SK-N-SH treated with all-trans-retinoic acid at 6 μM for 48 hours (cell line): ENCODE data around the gene EYA4.

Experiments used
- ARNTL ChIP-seq: fragments of 450-650 bp; formaldehyde crosslinking; IDR thresholded peaks from 2 replicates; pipeline ENCODE4 v1.5.0; 2020; ENCODE audit warnings: low read depth, mild to moderate bottlenecking, moderate library complexity, borderline replicate concordance
- ESRRG ChIP-seq: fragments of 250-450 bp; sonication (Bioruptor Pico); IDR thresholded peaks from 2 replicates; pipeline ENCODE4 v1.6.1; 2021; ENCODE audit warnings: mild to moderate bottlenecking
- ISL1 ChIP-seq: fragments of 250-450 bp; sonication (Bioruptor Pico); IDR thresholded peaks from 2 replicates; pipeline ENCODE4 v2.1.2; 2022; ENCODE audit warnings: mild to moderate bottlenecking, moderate library complexity
- RARB ChIP-seq: fragments of 250-450 bp; sonication (Bioruptor Pico); IDR thresholded peaks from 2 replicates; pipeline ENCODE4 v1.8.0; 2021; ENCODE audit warnings: mild to moderate bottlenecking, moderate library complexity
- TOX ChIP-seq: fragments of 250-450 bp; sonication (Bioruptor Pico); IDR thresholded peaks from 2 replicates; pipeline ENCODE4 v1.8.0; 2021; ENCODE audit warnings: mild to moderate bottlenecking, moderate library complexity, borderline replicate concordance
- ZC3H10 ChIP-seq: fragments of 250-450 bp; sonication (Bioruptor Pico); IDR thresholded peaks from 2 replicates; pipeline ENCODE4 v1.5.1; 2021; ENCODE audit warnings: mild to moderate bottlenecking, moderate library complexity
- ZFP3 ChIP-seq: fragments of 250-450 bp; sonication (Bioruptor Pico); IDR thresholded peaks from 2 replicates; pipeline ENCODE4 v1.5.0; 2020; ENCODE audit warnings: mild to moderate bottlenecking, moderate library complexity
- ZFP30 ChIP-seq: fragments of 450-650 bp; formaldehyde crosslinking; IDR thresholded peaks from 2 replicates; pipeline ENCODE4 v1.5.0; 2022; ENCODE audit warnings: mild to moderate bottlenecking, moderate library complexity
- ZNF8 ChIP-seq: fragments of 450-650 bp; formaldehyde crosslinking; IDR thresholded peaks from 2 replicates; pipeline ENCODE4 v1.5.0; 2020; ENCODE audit warnings: mild to moderate bottlenecking, moderate library complexity
- TF ChIP-seq, protein P1 (sequence below): fragments of 250-450 bp; sonication (Bioruptor Pico); IDR thresholded peaks from 2 replicates; pipeline ENCODE4 v1.5.1; 2020; ENCODE audit warnings: low read depth, mild to moderate bottlenecking, moderate library complexity
- TF ChIP-seq, protein P2 (sequence below): fragments of 250-450 bp; sonication (Bioruptor Pico); IDR thresholded peaks from 2 replicates; pipeline ENCODE4 v1.8.0; 2020; ENCODE audit warnings: mild to moderate bottlenecking, moderate library complexity, borderline replicate concordance
- TF ChIP-seq, protein P3 (sequence below): fragments of 250-450 bp; sonication (Bioruptor Pico); IDR thresholded peaks from 2 replicates; pipeline ENCODE4 v1.5.0; 2020; ENCODE audit warnings: mild to moderate bottlenecking, moderate library complexity

DNA sequence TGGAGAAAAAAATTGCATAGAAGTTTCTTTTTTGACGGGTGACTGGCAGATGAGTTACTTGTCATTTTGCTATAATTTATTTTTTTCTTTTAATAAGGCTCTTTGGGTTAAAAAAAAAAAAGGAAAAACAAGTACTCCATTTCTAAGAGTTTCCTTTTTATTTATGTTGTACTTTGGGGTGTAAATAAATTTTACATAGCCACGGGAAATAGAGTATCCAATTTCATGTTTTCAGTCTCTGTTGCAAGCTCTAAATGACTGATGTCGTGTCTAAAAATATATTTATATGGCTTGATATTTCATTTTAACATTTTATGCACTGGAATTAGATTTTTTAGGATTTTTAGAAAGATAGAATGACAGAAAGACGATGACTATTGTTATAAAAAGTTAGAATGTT lies 3.4 kb downstream of the EYA4 start:
- TF ChIP-seq RARB (CRISPR knock-in tag) (no peak), ISL1 (CRISPR knock-in tag) (no peak), ZFP30 (no peak), TOX (CRISPR knock-in tag) (no peak), ZNF8 (CRISPR knock-in tag) (no peak), ARNTL (CRISPR knock-in tag) (no peak), ZFP3 (CRISPR knock-in tag) (no peak), ZC3H10 (no peak), ESRRG (no peak)
- TF ChIP-seq, protein P1, sequence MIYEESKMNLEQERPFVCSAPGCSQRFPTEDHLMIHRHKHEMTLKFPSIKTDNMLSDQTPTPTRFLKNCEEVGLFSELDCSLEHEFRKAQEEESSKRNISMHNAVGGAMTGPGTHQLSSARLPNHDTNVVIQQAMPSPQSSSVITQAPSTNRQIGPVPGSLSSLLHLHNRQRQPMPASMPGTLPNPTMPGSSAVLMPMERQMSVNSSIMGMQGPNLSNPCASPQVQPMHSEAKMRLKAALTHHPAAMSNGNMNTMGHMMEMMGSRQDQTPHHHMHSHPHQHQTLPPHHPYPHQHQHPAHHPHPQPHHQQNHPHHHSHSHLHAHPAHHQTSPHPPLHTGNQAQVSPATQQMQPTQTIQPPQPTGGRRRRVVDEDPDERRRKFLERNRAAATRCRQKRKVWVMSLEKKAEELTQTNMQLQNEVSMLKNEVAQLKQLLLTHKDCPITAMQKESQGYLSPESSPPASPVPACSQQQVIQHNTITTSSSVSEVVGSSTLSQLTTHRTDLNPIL (CRISPR knock-in tag) = no peak
- TF ChIP-seq, protein P2, sequence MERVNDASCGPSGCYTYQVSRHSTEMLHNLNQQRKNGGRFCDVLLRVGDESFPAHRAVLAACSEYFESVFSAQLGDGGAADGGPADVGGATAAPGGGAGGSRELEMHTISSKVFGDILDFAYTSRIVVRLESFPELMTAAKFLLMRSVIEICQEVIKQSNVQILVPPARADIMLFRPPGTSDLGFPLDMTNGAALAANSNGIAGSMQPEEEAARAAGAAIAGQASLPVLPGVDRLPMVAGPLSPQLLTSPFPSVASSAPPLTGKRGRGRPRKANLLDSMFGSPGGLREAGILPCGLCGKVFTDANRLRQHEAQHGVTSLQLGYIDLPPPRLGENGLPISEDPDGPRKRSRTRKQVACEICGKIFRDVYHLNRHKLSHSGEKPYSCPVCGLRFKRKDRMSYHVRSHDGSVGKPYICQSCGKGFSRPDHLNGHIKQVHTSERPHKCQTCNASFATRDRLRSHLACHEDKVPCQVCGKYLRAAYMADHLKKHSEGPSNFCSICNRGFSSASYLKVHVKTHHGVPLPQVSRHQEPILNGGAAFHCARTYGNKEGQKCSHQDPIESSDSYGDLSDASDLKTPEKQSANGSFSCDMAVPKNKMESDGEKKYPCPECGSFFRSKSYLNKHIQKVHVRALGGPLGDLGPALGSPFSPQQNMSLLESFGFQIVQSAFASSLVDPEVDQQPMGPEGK (CRISPR knock-in tag) = no peak
- TF ChIP-seq, protein P3, sequence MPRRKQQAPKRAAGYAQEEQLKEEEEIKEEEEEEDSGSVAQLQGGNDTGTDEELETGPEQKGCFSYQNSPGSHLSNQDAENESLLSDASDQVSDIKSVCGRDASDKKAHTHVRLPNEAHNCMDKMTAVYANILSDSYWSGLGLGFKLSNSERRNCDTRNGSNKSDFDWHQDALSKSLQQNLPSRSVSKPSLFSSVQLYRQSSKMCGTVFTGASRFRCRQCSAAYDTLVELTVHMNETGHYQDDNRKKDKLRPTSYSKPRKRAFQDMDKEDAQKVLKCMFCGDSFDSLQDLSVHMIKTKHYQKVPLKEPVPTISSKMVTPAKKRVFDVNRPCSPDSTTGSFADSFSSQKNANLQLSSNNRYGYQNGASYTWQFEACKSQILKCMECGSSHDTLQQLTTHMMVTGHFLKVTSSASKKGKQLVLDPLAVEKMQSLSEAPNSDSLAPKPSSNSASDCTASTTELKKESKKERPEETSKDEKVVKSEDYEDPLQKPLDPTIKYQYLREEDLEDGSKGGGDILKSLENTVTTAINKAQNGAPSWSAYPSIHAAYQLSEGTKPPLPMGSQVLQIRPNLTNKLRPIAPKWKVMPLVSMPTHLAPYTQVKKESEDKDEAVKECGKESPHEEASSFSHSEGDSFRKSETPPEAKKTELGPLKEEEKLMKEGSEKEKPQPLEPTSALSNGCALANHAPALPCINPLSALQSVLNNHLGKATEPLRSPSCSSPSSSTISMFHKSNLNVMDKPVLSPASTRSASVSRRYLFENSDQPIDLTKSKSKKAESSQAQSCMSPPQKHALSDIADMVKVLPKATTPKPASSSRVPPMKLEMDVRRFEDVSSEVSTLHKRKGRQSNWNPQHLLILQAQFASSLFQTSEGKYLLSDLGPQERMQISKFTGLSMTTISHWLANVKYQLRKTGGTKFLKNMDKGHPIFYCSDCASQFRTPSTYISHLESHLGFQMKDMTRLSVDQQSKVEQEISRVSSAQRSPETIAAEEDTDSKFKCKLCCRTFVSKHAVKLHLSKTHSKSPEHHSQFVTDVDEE (CRISPR knock-in tag) = no peak
